GM19238 (cell line): ENCODE measurements around the gene CTSH.
"Not testable (repeated sequence)": the region's sequence is repeated elsewhere in the genome, so short reads cannot be mapped to it uniquely, and the experiment has no call there.

Experiments
- DNase-seq: peaks from one replicate; pipeline ENCODE4 v3.0.0; 2011; ENCODE audit warnings: low spot score; ENCODE audit not compliant: insufficient read length

The CTSH gene

GRCh38 chr15:78889000-78889399, 55.8 kb downstream of the CTSH start:
- DNase-seq = no peak

GRCh38 chr15:78881681-78882080, 63.2 kb downstream of the CTSH start:
- DNase-seq = no peak

GRCh38 chr15:78880813-78881212, 64.0 kb downstream of the CTSH start:
- no peak for DNase-seq

GRCh38 chr15:78880242-78880533, 64.7 kb downstream of the CTSH start:
- DNase-seq = no peak

- no peak for DNase-seq
These were observed 65.2 kb downstream of the CTSH start for GRCh38 chr15:78879517-78880241.

GRCh38 chr15:78878356-78878755, 66.5 kb downstream of the CTSH start:
- DNase-seq = no peak

GRCh38 chr15:78876954-78877353, 67.9 kb downstream of the CTSH start:
- not testable (repeated sequence) for DNase-seq

GRCh38 chr15:78875107-78875914, 69.5 kb downstream of the CTSH start:
- DNase-seq = no peak

- no peak for DNase-seq
These were observed 70.8 kb downstream of the CTSH start for GRCh38 chr15:78873793-78874765.

- DNase-seq = peak; percentile 66
These were observed 71.7 kb downstream of the CTSH start for GRCh38 chr15:78872972-78873792.

- DNase-seq = peak; percentile 90
These were observed 72.5 kb downstream of the CTSH start, which contains the start of gene MORF4L1 for GRCh38 chr15:78872155-78872971. Gene MORF4L1 (plus strand): TSS chr15:78872890. CDS start chr15:78873018, 128 bp downstream.

- not testable (repeated sequence) for DNase-seq
These were observed 73.2 kb downstream of the CTSH start for GRCh38 chr15:78871483-78872127.
